ENCODE results near the gene GPR157.
"Not testable (repeated sequence)": the region's sequence is repeated elsewhere in the genome, so short reads cannot be mapped to it uniquely, and the experiment has no call there.

The GPR157 gene

DNA sequence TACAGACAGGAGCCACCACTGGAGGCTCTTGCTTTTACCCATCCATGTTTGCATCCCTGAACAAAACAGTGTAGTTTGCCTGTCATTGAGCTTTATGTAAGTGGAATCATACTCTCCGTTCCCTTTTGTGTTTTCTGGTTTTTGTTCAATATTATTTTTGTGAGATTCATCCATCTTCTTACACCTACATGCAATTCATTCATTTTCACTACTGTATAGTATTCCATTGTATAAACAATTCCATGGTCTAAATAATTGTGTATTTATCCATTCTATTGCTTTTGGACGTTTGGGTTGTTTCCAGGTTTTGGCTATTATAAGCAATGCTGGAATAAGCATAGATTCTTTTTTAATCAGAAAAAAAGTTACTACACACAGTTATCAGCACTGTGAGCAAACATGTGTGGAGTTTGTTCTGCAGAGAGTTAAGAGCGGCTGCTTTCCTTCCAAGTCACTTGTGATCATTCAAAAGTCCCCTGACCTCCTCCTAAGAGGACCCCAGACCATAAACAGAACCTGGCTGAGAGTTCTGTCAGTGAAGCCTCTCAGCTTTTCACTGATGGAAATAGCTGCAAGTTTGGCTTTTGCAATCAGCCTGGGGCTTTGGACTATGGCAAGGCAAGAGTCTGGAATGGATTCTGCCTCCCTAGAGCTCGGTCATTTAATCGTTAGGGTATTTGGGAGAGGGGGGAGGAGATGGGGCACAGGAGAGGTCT is 5.1 kb upstream of the GPR157 start:
- no peak for ATAC-seq
- H3K27me3 Mint-ChIP-seq: peaks cover 9% of the 10 kb centered on the region

DNA sequence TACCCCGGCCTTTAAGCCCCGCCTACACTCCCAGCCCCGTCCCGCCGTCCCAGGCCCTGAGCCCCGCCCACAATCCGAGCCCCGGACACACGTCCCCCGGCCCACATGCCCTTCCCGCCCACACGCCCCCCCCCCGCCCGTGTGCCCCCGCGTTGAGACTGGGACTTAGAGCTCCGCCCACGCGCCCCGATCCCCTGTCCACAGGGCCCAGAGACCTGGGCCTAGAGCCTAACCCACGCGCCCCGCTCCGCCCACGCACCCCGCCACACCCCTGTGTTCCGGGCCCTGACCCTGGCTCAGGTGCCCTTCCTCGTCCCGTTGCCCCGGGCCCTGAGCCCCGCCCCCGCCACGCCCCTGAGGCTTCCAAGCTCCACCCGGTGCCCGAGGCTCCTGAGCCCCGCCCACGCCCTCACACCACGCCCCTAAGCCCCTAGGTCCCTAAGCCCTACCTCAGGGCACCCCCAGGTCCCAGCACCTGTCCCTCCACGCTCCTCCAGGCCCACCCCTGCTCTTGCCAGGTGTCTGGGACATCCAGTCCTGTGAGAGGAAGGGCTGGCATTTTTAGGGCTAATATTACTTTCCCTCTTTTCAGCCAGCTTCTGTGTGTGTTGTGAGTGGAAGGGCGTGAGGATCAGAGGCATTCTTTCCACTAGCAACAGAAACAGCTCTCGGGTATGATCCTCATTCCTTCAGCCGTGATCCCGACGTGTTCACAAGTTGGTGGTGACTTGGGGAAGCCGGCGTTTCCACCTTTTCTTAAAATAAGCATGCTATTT is 552 bp upstream of the GPR157 start:
- peak; percentile 56 for ATAC-seq
- Mint-ChIP-seq H3K4me3 (peak overlapping the region; percentile 15), H3K4me1 (peaks cover 62% of the 10 kb centered on the region), H3K9me3 (no peaks in the 10 kb centered on the region), H3K27ac (peak overlapping the region; percentile 14), H3K36me3 (ENCODE audit: low read depth) (no peaks in the 10 kb centered on the region), H3K27me3 (peaks cover 11% of the 10 kb centered on the region)
- DNase-seq: peak; percentile 84

More for the DNA sequence above, 5.1 kb upstream of the GPR157 start:
- H3K9me3 Mint-ChIP-seq: no peaks in the 10 kb centered on the region
- H3K36me3 Mint-ChIP-seq (ENCODE audit: low read depth): no peaks in the 10 kb centered on the region
- peaks cover 32% of the 10 kb centered on the region for H3K4me1 Mint-ChIP-seq
- no peak overlapping the region for H3K27ac Mint-ChIP-seq
- DNase-seq: no peak
- H3K4me3 Mint-ChIP-seq: no peak overlapping the region

DNA sequence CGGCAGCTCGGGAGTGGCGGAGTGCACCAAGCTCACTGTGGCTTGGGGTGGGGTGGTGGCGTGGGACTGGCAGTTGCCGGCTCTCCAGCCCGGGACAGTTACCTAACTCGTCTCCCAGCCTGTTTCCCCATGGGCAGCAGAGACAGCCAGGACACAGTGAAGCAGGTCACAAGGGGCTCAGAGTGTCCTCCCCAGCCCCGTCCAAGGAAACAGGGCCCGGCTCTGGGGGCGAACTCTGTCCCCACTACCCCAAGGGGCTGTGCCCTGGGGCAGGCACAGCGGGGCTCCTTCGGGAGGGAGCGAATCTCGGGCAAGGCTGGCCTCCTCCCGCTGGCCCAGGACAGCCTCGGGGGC is 759 bp downstream of the GPR157 start:
- no peak for DNase-seq
- ATAC-seq: no peak
- peaks cover 5% of the 10 kb centered on the region for H3K27me3 Mint-ChIP-seq
- H3K27ac Mint-ChIP-seq: no peak overlapping the region
- no peaks in the 10 kb centered on the region for H3K36me3 Mint-ChIP-seq (ENCODE audit: low read depth)
- H3K4me1 Mint-ChIP-seq: peaks cover 62% of the 10 kb centered on the region
- H3K4me3 Mint-ChIP-seq: peak overlapping the region; percentile 83
- H3K9me3 Mint-ChIP-seq: no peaks in the 10 kb centered on the region

DNA sequence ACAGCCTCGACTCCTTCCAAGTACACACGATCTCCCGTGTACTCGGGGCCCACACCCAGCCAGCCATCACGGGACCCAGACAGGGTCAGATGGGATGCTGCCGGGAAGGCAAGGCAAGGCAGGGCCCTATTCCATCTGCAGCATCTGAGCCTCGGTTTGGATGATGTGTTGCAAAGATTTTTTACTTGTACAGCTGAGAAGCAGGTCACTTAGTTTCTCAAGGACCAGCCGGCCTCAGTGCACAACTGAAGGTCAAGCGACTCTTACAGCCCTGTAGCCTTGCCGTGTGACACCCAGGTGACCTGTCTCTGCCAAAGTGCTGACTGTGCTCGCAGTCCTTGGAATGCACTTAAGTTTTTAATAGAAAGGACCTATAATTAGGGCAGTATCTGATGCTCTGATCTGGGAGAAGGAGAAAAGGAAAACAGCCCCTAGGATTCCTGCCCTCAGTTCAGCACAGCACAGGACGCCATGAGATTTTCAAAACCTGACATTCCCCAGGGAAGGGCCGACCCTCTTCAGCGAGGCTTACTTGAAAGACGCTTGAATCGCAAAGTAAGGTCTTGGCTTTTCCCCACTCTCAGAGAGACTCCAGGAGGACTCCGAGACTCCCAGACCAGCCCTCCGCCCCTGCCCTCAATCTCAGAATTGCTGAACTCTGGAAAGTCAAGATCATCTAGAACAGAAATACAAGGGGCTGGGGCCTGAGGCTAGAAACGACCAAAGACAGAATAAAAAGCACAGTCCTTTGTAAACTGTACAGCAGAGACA is 1.3 kb downstream of the GPR157 start:
- ATAC-seq (no peak), DNase-seq (no peak)
- Mint-ChIP-seq H3K9me3 (no peaks in the 10 kb centered on the region), H3K27me3 (peaks cover 5% of the 10 kb centered on the region), H3K27ac (no peak overlapping the region), H3K36me3 (ENCODE audit: low read depth) (no peaks in the 10 kb centered on the region), H3K4me3 (peak overlapping the region; percentile 83), H3K4me1 (peaks cover 66% of the 10 kb centered on the region)

DNA sequence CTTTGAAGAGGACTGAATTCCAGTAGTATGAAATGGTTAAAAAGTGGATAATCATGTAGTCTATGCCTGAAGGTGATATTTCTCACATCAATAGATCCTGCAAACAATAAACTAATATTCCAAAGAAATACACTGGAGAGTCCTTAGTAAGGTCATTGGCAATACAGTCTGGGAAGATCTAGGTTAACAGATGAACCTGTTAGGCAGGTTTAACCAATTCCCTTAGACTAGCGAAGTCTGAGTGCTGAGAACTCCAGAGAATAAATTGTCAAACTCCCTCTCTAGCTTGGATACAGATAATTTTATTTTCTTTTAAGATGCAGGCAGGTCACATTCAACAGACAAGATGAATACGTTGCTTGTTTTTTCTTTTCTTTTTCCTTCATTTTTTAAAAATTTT is 2.4 kb downstream of the GPR157 start:
- H3K36me3 Mint-ChIP-seq (ENCODE audit: low read depth): no peaks in the 10 kb centered on the region
- H3K27ac Mint-ChIP-seq: no peak overlapping the region
- H3K9me3 Mint-ChIP-seq: no peaks in the 10 kb centered on the region
- no peak overlapping the region for H3K4me3 Mint-ChIP-seq
- peaks cover 3% of the 10 kb centered on the region for H3K27me3 Mint-ChIP-seq
- no peak for ATAC-seq
- DNase-seq: no peak
- peaks cover 68% of the 10 kb centered on the region for H3K4me1 Mint-ChIP-seq

DNA sequence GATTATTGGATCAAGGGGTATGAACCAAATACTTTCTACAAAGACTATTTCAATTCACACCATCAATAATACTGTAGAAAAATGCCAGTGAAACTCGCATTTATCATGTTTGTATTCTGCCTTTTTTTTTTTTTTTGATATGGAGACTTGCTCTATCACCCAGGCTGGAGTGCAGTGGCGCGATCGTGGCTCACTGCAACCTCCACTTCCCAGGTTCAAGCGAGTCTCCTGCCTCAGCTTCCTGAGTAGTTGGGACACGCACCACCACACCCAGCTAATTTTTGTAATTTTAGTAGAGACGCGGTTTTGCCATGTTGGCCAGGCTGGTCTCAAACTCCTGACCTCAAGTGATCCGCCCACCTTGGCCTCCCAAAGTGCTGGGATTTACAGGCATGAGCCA is 3.1 kb downstream of the GPR157 start:
- peaks cover 64% of the 10 kb centered on the region for H3K4me1 Mint-ChIP-seq
- H3K27me3 Mint-ChIP-seq; H3K27ac Mint-ChIP-seq; H3K9me3 Mint-ChIP-seq; H3K4me3 Mint-ChIP-seq; H3K36me3 Mint-ChIP-seq (ENCODE audit: low read depth); ATAC-seq; DNase-seq: not testable (repeated sequence)

DNA sequence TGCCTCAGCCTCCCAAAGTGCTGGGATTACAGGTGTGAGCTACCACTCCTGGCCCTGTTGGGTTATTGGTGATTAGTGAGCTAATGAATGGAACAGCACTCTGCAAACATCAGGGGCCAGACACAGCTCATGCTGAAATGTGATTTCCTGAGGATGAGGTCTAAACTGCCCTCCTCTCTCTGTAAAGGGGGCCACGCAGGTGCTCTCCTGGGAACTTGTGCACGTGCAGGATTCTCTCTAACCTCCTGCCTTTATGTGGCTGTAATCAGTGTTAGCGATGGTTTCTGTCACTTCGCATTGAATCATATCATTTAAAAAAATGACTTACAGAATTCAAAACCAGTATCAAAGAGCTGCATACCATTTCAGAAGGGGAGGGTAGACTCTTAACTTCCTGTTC is 3.6 kb downstream of the GPR157 start:
- peaks cover 3% of the 10 kb centered on the region for H3K27me3 Mint-ChIP-seq
- no peak for DNase-seq
- H3K4me1 Mint-ChIP-seq: peaks cover 64% of the 10 kb centered on the region
- H3K36me3 Mint-ChIP-seq (ENCODE audit: low read depth): no peaks in the 10 kb centered on the region
- H3K27ac Mint-ChIP-seq: no peak overlapping the region
- H3K9me3 Mint-ChIP-seq: no peaks in the 10 kb centered on the region
- no peak for ATAC-seq
- H3K4me3 Mint-ChIP-seq: no peak overlapping the region

DNA sequence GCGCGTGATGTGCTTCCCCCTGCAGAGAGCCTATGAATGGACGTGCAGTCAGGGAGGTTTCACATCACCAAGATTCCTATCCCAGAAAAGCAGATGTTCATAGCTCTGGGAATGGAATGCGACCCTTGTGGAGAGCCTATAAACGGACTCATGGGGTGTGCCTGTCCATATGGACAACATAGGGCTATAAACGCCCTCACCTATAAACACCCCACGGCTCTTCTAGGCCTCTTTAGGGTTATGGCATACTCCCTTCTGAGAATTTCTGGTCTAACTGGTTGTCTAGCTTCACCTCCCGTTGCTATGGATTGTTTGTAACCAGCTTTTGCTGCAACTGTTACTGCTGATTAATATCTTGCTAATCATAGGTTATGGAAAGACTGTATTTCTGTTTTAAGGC is 4.5 kb downstream of the GPR157 start:
- H3K27me3 Mint-ChIP-seq; H3K27ac Mint-ChIP-seq; H3K4me3 Mint-ChIP-seq; ATAC-seq; H3K36me3 Mint-ChIP-seq (ENCODE audit: low read depth); H3K9me3 Mint-ChIP-seq; DNase-seq: not testable (repeated sequence)
- H3K4me1 Mint-ChIP-seq: peaks cover 57% of the 10 kb centered on the region

DNA sequence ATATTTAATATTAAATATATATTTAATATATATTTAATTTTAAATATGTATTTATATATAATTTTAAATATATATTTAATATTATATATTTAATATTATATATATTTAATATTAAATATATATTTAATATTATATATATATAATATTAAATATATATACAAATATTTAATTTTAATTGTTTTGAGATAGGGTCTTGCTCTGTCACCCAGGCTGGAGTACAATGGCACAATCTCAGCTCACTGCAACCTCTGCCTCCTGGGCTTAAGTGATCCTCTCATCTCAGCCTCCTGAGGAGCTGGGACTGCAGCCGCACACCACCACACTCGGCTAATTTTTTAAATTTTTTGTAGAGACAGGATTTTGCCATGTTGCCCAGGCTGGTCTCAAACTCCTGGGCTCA is 5.2 kb downstream of the GPR157 start:
- ATAC-seq; H3K27ac Mint-ChIP-seq; H3K36me3 Mint-ChIP-seq (ENCODE audit: low read depth); DNase-seq; H3K4me3 Mint-ChIP-seq; H3K27me3 Mint-ChIP-seq; H3K9me3 Mint-ChIP-seq: not testable (repeated sequence)
- peaks cover 59% of the 10 kb centered on the region for H3K4me1 Mint-ChIP-seq

DNA sequence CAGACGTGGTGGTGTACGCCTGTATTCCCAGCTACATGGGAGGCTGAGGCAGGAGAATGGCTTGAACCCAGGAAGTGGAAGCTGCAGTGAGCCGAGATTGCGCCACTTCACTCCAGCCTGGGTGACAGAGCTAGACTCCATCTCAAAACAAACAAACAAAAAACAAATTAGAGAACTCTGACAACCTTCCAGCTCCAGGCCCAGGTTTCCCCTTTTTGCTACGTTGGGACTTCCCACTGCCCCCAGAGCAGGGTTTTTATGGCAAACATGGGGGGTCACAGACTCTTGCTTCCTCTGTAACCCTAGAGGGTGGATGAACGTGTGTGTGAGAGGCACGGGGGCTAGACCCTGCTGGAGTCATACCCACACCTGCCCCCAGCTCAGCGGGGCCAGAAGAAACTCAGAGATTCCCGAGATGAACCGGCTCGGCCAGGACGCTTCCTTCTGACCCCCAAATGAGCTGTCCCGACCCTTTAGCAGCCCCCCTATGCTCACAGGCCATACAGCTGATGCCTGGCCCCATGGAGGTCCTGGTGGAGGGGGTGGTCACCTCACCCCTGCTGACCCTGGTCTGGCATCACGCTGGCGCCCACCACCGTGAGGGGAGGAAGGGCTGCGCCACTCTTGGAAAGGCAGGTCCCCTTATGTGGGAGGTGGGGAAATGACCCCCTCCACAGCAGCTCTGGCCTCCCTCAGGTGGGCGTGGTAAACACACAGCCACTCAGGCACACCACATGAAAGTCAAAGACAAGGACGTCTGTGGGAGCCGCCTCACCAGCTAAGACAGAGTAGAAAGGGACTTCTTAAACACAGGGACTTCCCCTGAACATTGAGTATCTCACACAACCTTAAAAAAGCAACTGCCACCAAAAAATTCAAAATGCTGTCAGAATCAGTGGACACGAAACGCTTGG is 7.1 kb downstream of the GPR157 start:
- H3K4me3 Mint-ChIP-seq: no peak overlapping the region
- ATAC-seq: peak; percentile 98
- H3K27me3 Mint-ChIP-seq: no peaks in the 10 kb centered on the region
- H3K9me3 Mint-ChIP-seq: no peaks in the 10 kb centered on the region
- peaks cover 43% of the 10 kb centered on the region for H3K4me1 Mint-ChIP-seq
- no peak overlapping the region for H3K27ac Mint-ChIP-seq
- no peaks in the 10 kb centered on the region for H3K36me3 Mint-ChIP-seq (ENCODE audit: low read depth)
- DNase-seq: peak; percentile 62

DNA sequence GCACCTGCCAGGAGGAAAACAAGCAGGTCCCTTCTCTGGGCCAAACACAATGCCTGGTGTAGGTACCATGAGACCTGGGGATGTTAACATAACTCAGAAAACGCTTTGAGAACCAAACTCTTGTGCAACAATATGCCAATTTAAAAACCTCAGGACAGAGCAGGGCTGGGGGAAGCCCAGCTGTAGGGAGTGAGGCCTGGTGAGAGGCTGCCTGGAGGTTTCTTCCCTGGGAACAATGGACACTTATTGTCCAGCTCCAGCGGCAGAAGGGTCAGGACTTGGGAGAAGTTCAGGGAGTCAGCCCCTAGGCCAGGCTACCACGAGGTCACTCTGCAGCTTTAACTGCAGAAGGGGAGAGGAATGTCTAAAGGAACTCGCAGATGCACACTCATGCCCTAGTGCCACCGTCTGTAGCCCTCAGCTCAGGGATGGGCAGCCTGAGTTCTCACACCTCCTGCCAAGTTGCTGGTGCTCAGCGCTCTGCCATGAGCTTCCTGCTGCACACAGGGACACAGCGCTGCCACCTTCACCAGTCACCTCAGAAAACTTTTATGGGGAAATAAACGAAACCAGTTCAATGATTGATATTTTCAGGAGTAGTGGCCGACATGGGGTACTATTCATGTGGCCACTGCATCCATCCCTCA is 8.5 kb downstream of the GPR157 start:
- Mint-ChIP-seq H3K27me3 (no peaks in the 10 kb centered on the region), H3K9me3 (no peaks in the 10 kb centered on the region), H3K27ac (no peak overlapping the region), H3K4me3 (no peak overlapping the region), H3K4me1 (peaks cover 31% of the 10 kb centered on the region), H3K36me3 (ENCODE audit: low read depth) (no peaks in the 10 kb centered on the region)
- DNase-seq (no peak), ATAC-seq (no peak)

DNA sequence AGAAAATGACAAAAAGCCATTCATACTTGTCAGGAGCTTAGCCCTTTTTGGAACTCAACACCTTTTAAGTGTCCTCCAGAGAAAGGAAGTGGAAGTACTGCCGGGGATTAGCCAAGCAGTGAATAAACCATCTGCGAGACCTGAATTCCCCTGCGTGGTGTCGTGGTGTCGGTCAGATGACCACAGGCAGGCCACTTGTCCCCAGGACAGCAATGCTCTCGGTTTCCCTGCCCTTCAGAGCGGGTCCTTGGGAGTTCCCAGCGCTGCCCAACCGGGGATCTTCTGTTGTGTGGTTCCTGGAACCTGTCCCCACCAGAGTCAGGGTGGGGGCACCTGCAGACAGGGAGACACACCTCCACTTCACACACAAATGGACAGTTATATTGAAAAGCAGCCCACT is 9.2 kb downstream of the GPR157 start:
- no peak for DNase-seq
- H3K36me3 Mint-ChIP-seq (ENCODE audit: low read depth): no peaks in the 10 kb centered on the region
- ATAC-seq: no peak
- no peak overlapping the region for H3K27ac Mint-ChIP-seq
- H3K9me3 Mint-ChIP-seq: no peaks in the 10 kb centered on the region
- no peaks in the 10 kb centered on the region for H3K27me3 Mint-ChIP-seq
- H3K4me1 Mint-ChIP-seq: peaks cover 24% of the 10 kb centered on the region
- no peak overlapping the region for H3K4me3 Mint-ChIP-seq

DNA sequence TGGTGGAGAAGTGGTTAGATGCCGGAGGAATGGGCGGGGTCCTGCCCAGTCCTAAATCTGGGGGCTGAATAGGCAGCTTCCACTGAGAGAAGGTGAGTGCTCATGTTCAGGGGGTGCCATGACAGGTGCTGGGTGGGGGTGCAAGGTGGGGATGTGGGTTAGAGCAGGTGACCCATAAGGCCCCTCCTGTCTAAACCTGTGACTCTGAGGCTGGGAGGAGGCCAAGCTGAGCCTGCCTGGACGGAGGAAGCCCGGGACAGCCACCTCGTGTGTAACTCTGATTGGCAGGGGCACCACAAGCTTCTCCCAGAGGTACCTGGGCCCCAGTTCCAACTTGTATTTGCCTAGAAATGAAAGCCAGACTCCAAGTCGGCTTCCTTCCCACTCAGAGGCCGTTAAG is 10.7 kb downstream of the GPR157 start:
- Mint-ChIP-seq H3K27ac (no peak overlapping the region), H3K27me3 (no peaks in the 10 kb centered on the region), H3K4me3 (no peak overlapping the region), H3K36me3 (ENCODE audit: low read depth) (no peaks in the 10 kb centered on the region), H3K4me1 (peaks cover 21% of the 10 kb centered on the region), H3K9me3 (no peaks in the 10 kb centered on the region)
- DNase-seq (no peak), ATAC-seq (no peak)
